SK-N-SH treated with all-trans-retinoic acid at 6 μM for 48 hours (cell line): ENCODE measurements around the gene GPR32.
"Not testable (repeated sequence)": the region's sequence is repeated elsewhere in the genome, so short reads cannot be mapped to it uniquely, and the experiment has no call there.

Experiments used
- ATAC-seq: fragments of 200-7000 bp; cut with Tn5 transposase; 3 replicates; pipeline ENCODE4 v1.9.1; 2020; ENCODE audit warnings: mild to moderate bottlenecking, moderate library complexity
- ARNTL ChIP-seq: fragments of 450-650 bp; formaldehyde crosslinking; IDR thresholded peaks from 2 replicates; pipeline ENCODE4 v1.5.0; 2020; ENCODE audit warnings: low read depth, mild to moderate bottlenecking, moderate library complexity, borderline replicate concordance
- BACH2 ChIP-seq: fragments of 250-450 bp; sonication (Bioruptor Pico); IDR thresholded peaks from 2 replicates; pipeline ENCODE4 v1.9.0; 2021; ENCODE audit warnings: mild to moderate bottlenecking, borderline replicate concordance
- CREB5 ChIP-seq: fragments of 250-450 bp; sonication (Bioruptor Pico); IDR thresholded peaks from 2 replicates; pipeline ENCODE4 v1.5.1; 2020; ENCODE audit warnings: low read depth, mild to moderate bottlenecking, moderate library complexity
- CSDC2 ChIP-seq: fragments of 250-450 bp; sonication (Bioruptor Pico); IDR thresholded peaks from 2 replicates; pipeline ENCODE4 v1.5.0; 2020; ENCODE audit warnings: mild to moderate bottlenecking, moderate library complexity
- CSRNP3 ChIP-seq: fragments of 250-450 bp; sonication (Bioruptor Pico); IDR thresholded peaks from 2 replicates; pipeline ENCODE4 v1.5.1; 2021; ENCODE audit warnings: mild to moderate bottlenecking, moderate library complexity
- ESRRG ChIP-seq: fragments of 250-450 bp; sonication (Bioruptor Pico); IDR thresholded peaks from 2 replicates; pipeline ENCODE4 v1.6.1; 2021; ENCODE audit warnings: mild to moderate bottlenecking
- ISL1 ChIP-seq: fragments of 250-450 bp; sonication (Bioruptor Pico); IDR thresholded peaks from 2 replicates; pipeline ENCODE4 v2.1.2; 2022; ENCODE audit warnings: mild to moderate bottlenecking, moderate library complexity
- OSR1 ChIP-seq: fragments of 250-450 bp; sonication (Bioruptor Pico); IDR thresholded peaks from 2 replicates; pipeline ENCODE4 v1.8.0; 2022; ENCODE audit warnings: moderate library complexity, mild to moderate bottlenecking, inconsistent platforms
- PATZ1 ChIP-seq: fragments of 250-450 bp; sonication (Bioruptor Pico); IDR thresholded peaks from 2 replicates; pipeline ENCODE4 v1.8.0; 2020; ENCODE audit warnings: mild to moderate bottlenecking, moderate library complexity, borderline replicate concordance
- PPARA ChIP-seq: fragments of 250-450 bp; sonication (Bioruptor Pico); IDR thresholded peaks from 2 replicates; pipeline ENCODE4 v1.5.0; 2020; ENCODE audit warnings: mild to moderate bottlenecking, borderline replicate concordance
- RARB ChIP-seq: fragments of 250-450 bp; sonication (Bioruptor Pico); IDR thresholded peaks from 2 replicates; pipeline ENCODE4 v1.8.0; 2021; ENCODE audit warnings: mild to moderate bottlenecking, moderate library complexity
- SNAI2 ChIP-seq: fragments of 250-450 bp; sonication (Bioruptor Pico); IDR thresholded peaks from 2 replicates; pipeline ENCODE4 v1.5.0; 2020; ENCODE audit warnings: mild to moderate bottlenecking, moderate library complexity
- TCF4 ChIP-seq: fragments of 250-450 bp; sonication (Bioruptor Pico); IDR thresholded peaks from 2 replicates; pipeline ENCODE4 v1.8.0; 2021; ENCODE audit warnings: mild to moderate bottlenecking, moderate library complexity, borderline replicate concordance
- TOX ChIP-seq: fragments of 250-450 bp; sonication (Bioruptor Pico); IDR thresholded peaks from 2 replicates; pipeline ENCODE4 v1.8.0; 2021; ENCODE audit warnings: mild to moderate bottlenecking, moderate library complexity, borderline replicate concordance
- TSHZ2 ChIP-seq: fragments of 250-450 bp; sonication (Bioruptor Pico); IDR thresholded peaks from 2 replicates; pipeline ENCODE4 v1.5.0; 2020; ENCODE audit warnings: mild to moderate bottlenecking, moderate library complexity
- ZC3H10 ChIP-seq: fragments of 250-450 bp; sonication (Bioruptor Pico); IDR thresholded peaks from 2 replicates; pipeline ENCODE4 v1.5.1; 2021; ENCODE audit warnings: mild to moderate bottlenecking, moderate library complexity
- ZFP3 ChIP-seq: fragments of 250-450 bp; sonication (Bioruptor Pico); IDR thresholded peaks from 2 replicates; pipeline ENCODE4 v1.5.0; 2020; ENCODE audit warnings: mild to moderate bottlenecking, moderate library complexity
- ZFP30 ChIP-seq: fragments of 450-650 bp; formaldehyde crosslinking; IDR thresholded peaks from 2 replicates; pipeline ENCODE4 v1.5.0; 2022; ENCODE audit warnings: mild to moderate bottlenecking, moderate library complexity
- ZNF565 ChIP-seq: fragments of 450-650 bp; formaldehyde crosslinking; conservative IDR thresholded peaks from 2 replicates; pipeline ENCODE4 v1.5.0; 2020; ENCODE audit warnings: low read depth, mild to moderate bottlenecking, moderate library complexity
- ZNF8 ChIP-seq: fragments of 450-650 bp; formaldehyde crosslinking; IDR thresholded peaks from 2 replicates; pipeline ENCODE4 v1.5.0; 2020; ENCODE audit warnings: mild to moderate bottlenecking, moderate library complexity

GPR32 gene

GRCh38 chr19:50808856-50809255 is 38.6 kb downstream of the GPR32 start:
- ATAC-seq = no peak
- TF ChIP-seq ARNTL (CRISPR knock-in tag) = no peak
- no peak for TF ChIP-seq CSRNP3 (CRISPR knock-in tag)
- no peak for TF ChIP-seq OSR1 (CRISPR knock-in tag)
- TF ChIP-seq TOX (CRISPR knock-in tag) = no peak
- TF ChIP-seq ZNF565 (CRISPR knock-in tag) = no peak
- TF ChIP-seq ESRRG (CRISPR knock-in tag) = no peak
- TF ChIP-seq ISL1 (CRISPR knock-in tag) = no peak
- TF ChIP-seq RARB (CRISPR knock-in tag) = no peak
- no peak for TF ChIP-seq TSHZ2 (CRISPR knock-in tag)
- TF ChIP-seq SNAI2 = no peak
- TF ChIP-seq PPARA (CRISPR knock-in tag) = no peak
- TF ChIP-seq ZC3H10 (CRISPR knock-in tag) = no peak
- no peak for TF ChIP-seq CREB5 (CRISPR knock-in tag)
- TF ChIP-seq, all 23 proteins: peak for 0

- not testable (repeated sequence) for ATAC-seq
Observed at GRCh38 chr19:50811622-50812238, 41.5 kb downstream of the GPR32 start.

GRCh38 chr19:50812474-50812873 is 42.2 kb downstream of the GPR32 start:
- no peak for TF ChIP-seq ARNTL (CRISPR knock-in tag)
- no peak for TF ChIP-seq OSR1 (CRISPR knock-in tag)
- TF ChIP-seq SNAI2 = no peak
- no peak for TF ChIP-seq ESRRG (CRISPR knock-in tag)
- TF ChIP-seq CSRNP3 (CRISPR knock-in tag) = no peak
- TF ChIP-seq PPARA (CRISPR knock-in tag) = no peak
- TF ChIP-seq TCF4 = no peak
- TF ChIP-seq ZFP3 (CRISPR knock-in tag) = no peak
- TF ChIP-seq CSDC2 (CRISPR knock-in tag) = no peak
- TF ChIP-seq CREB5 (CRISPR knock-in tag) = no peak
- no peak for TF ChIP-seq ISL1 (CRISPR knock-in tag)
- TF ChIP-seq ZNF8 (CRISPR knock-in tag) = no peak
- no peak for ATAC-seq

- ATAC-seq = no peak
- TF ChIP-seq RARB (CRISPR knock-in tag) = no peak
- TF ChIP-seq PPARA (CRISPR knock-in tag) = no peak
- TF ChIP-seq PATZ1 (CRISPR knock-in tag) = no peak
- TF ChIP-seq TSHZ2 (CRISPR knock-in tag) = no peak
- no peak for TF ChIP-seq TCF4
- TF ChIP-seq ISL1 (CRISPR knock-in tag) = no peak
- no peak for TF ChIP-seq CSRNP3 (CRISPR knock-in tag)
- no peak for TF ChIP-seq ZFP30 (CRISPR knock-in tag)
- TF ChIP-seq BACH2 (CRISPR knock-in tag) = no peak
Observed at GRCh38 chr19:50814883-50815282, 44.6 kb downstream of the GPR32 start.
